ENCODE results near the gene CACNB2. TPM values are rescaled to one million over a fixed set of nuclear protein-coding genes. Genes with fewer than 3 reads are reported as not detected.
"Not testable (repeated sequence)": the region's sequence is repeated elsewhere in the genome, so short reads cannot be mapped to it uniquely, and the experiment has no call there.

CACNB2 gene
- total RNA-seq, 3 donors from 2014 or later = not detected

DNA sequence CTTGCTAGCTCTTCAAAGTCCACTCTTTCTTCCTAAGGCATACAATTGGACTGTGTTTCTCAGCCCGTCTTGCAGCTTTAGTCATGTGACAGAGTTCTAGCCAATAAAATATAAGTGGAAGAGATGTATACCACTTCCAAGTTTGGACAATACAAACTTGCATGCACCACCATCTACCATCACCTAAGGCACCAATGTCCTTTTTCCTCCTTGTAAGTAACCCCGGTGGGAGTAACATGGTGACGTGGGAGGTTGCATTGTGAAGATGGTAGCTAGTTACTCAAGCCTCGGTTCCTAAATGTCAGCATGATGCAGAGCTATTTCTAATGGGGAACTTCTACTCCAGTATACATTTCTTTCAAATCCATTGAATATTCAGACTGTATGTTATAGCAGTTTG, 5.3 kb upstream of the CACNB2 start:
- Mint-ChIP-seq H3K9me3 (no peaks in the 10 kb centered on the region), H3K4me1 (ENCODE audit: low read depth) (no peaks in the 10 kb centered on the region), H3K27me3 (ENCODE audit: low read depth) (peaks cover 21% of the 10 kb centered on the region), H3K4me3 (no peak overlapping the region), H3K36me3 (ENCODE audit: insufficient read depth) (no peaks in the 10 kb centered on the region)
- ATAC-seq = no peak
- no peak for DNase-seq

- ATAC-seq (no peak), DNase-seq (no peak)
- no peaks in the 10 kb centered on the region for H3K36me3 Mint-ChIP-seq (ENCODE audit: insufficient read depth)
- H3K4me3 Mint-ChIP-seq = no peak overlapping the region
- H3K9me3 Mint-ChIP-seq = no peaks in the 10 kb centered on the region
- H3K4me1 Mint-ChIP-seq (ENCODE audit: low read depth) = no peaks in the 10 kb centered on the region
- H3K27me3 Mint-ChIP-seq (ENCODE audit: low read depth) = peaks cover 25% of the 10 kb centered on the region
These were observed 4.0 kb upstream of the CACNB2 start for GRCh38 chr10:18136073-18136791.

GRCh38 chr10:18137111-18137510, 3.1 kb upstream of the CACNB2 start:
- ATAC-seq = no peak
- Mint-ChIP-seq H3K9me3 (no peaks in the 10 kb centered on the region), H3K4me3 (no peak overlapping the region), H3K27me3 (ENCODE audit: low read depth) (peaks cover 34% of the 10 kb centered on the region), H3K36me3 (ENCODE audit: insufficient read depth) (no peaks in the 10 kb centered on the region), H3K4me1 (ENCODE audit: low read depth) (peaks cover 2% of the 10 kb centered on the region)
- no peak for DNase-seq

GRCh38 chr10:18140957-18141845, 977 bp downstream of the CACNB2 start:
- no peak overlapping the region for H3K4me3 Mint-ChIP-seq
- H3K27me3 Mint-ChIP-seq (ENCODE audit: low read depth) = peaks cover 40% of the 10 kb centered on the region
- no peaks in the 10 kb centered on the region for H3K9me3 Mint-ChIP-seq
- H3K4me1 Mint-ChIP-seq (ENCODE audit: low read depth) = peaks cover 2% of the 10 kb centered on the region
- ATAC-seq = no peak
- no peaks in the 10 kb centered on the region for H3K36me3 Mint-ChIP-seq (ENCODE audit: insufficient read depth)
- no peak for DNase-seq

- H3K4me1 Mint-ChIP-seq (ENCODE audit: low read depth) = peaks cover 2% of the 10 kb centered on the region
- H3K9me3 Mint-ChIP-seq = no peaks in the 10 kb centered on the region
- H3K36me3 Mint-ChIP-seq (ENCODE audit: insufficient read depth) = no peaks in the 10 kb centered on the region
- ATAC-seq (no peak), DNase-seq (no peak)
- H3K4me3 Mint-ChIP-seq = no peak overlapping the region
- peaks cover 40% of the 10 kb centered on the region for H3K27me3 Mint-ChIP-seq (ENCODE audit: low read depth)
These were observed 1.9 kb downstream of the CACNB2 start for GRCh38 chr10:18142151-18142550.

GRCh38 chr10:18144396-18144795, 4.2 kb downstream of the CACNB2 start:
- no peak for ATAC-seq
- Mint-ChIP-seq H3K36me3 (ENCODE audit: insufficient read depth) (no peaks in the 10 kb centered on the region), H3K27me3 (ENCODE audit: low read depth) (peaks cover 30% of the 10 kb centered on the region), H3K4me3 (no peak overlapping the region), H3K4me1 (ENCODE audit: low read depth) (peaks cover 2% of the 10 kb centered on the region), H3K9me3 (no peaks in the 10 kb centered on the region)
- no peak for DNase-seq

- ATAC-seq (no peak), DNase-seq (no peak)
- Mint-ChIP-seq H3K36me3 (ENCODE audit: insufficient read depth) (no peaks in the 10 kb centered on the region), H3K4me3 (no peak overlapping the region), H3K27me3 (ENCODE audit: low read depth) (peaks cover 24% of the 10 kb centered on the region), H3K4me1 (ENCODE audit: low read depth) (peaks cover 2% of the 10 kb centered on the region), H3K9me3 (no peaks in the 10 kb centered on the region)
These were observed 4.7 kb downstream of the CACNB2 start for GRCh38 chr10:18144928-18145327.

DNA sequence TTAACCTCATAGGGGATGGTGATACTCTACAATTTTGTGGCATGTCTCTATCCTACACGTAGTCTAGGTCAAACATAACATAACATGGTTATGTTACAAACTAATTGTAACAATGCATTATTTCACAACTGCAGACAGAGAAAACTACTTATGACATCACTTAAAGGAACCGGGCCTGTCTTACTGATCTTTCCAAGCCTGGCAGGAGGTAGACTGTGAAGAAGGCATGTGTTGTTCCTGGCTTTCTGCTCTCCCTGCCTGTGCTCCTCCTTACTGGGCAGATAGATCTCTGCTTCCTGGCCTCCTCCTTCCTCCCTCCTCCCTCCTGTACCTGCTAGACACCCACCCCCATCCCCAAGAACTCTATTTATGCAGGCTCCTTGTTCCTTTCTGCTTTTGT, 5.4 kb downstream of the CACNB2 start:
- DNase-seq (no peak), ATAC-seq (no peak)
- Mint-ChIP-seq H3K4me1 (ENCODE audit: low read depth) (peaks cover 2% of the 10 kb centered on the region), H3K9me3 (no peaks in the 10 kb centered on the region), H3K36me3 (ENCODE audit: insufficient read depth) (no peaks in the 10 kb centered on the region), H3K4me3 (no peak overlapping the region), H3K27me3 (ENCODE audit: low read depth) (peaks cover 22% of the 10 kb centered on the region)

DNA sequence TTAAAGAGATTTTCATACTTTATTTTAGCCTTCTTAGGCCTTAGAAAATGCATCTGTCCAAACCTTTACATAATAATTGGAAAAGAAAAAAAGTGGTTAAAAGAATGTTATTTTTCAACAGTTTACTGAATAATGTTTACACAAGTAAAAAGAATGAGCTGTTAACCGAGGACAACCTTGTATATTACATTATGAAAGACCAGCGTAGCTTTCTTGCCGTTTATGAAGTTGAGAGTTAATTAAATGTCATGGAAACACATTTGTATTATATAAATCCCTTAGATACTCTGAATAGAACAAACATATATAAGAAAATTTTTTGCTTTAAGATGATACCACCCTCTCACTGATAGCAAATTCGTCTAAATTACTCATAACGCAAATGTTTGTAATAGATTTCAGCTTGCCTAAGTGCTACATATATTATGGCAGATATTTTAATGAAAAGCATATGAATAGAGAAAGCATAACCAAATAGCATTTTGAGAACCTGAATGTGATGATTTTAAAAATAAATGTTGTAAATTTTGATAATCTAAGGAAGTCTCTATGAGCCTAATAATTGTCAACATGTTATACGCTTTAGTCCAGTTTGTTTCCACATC, 9.1 kb downstream of the CACNB2 start:
- no peak for ATAC-seq
- H3K4me3 Mint-ChIP-seq = no peak overlapping the region

DNA sequence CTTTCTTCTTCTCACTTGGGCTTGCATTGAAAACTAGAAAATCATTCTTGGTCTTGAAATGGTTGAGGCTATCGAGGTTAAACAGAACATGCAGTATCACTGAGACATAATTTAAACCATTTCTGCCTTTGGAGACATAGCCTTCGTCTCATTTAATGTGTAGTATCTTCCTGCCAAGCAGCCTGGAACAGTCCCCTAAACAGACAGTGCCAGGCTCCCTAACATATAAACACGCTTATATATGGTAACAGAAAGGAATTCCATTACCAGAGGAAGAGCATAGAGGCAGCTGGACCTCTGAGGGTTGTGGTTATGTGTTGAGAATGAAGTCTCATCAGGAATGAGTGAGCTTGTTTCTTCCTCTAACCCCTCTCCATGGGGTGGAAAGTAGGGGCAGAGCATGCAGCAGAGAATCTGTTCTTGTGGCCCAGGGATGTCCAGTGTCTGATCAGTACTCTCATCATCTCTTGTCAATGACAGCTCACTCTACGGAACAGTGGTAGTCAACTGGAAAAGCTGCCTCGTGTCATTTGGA, 11.2 kb downstream of the CACNB2 start:
- no peak for ATAC-seq

More for the DNA sequence above, 9.1 kb downstream of the CACNB2 start:
- Mint-ChIP-seq H3K4me1 (ENCODE audit: low read depth) (no peaks in the 10 kb centered on the region), H3K27me3 (ENCODE audit: low read depth) (peaks cover 5% of the 10 kb centered on the region), H3K9me3 (no peaks in the 10 kb centered on the region), H3K36me3 (ENCODE audit: insufficient read depth) (no peaks in the 10 kb centered on the region)
- no peak for DNase-seq

GRCh38 chr10:18153381-18153780, 13.2 kb downstream of the CACNB2 start:
- not testable (repeated sequence) for ATAC-seq; H3K4me3 Mint-ChIP-seq; H3K9me3 Mint-ChIP-seq; DNase-seq; H3K4me1 Mint-ChIP-seq (ENCODE audit: low read depth); H3K27me3 Mint-ChIP-seq (ENCODE audit: low read depth); H3K36me3 Mint-ChIP-seq (ENCODE audit: insufficient read depth)

More for the DNA sequence above, 11.2 kb downstream of the CACNB2 start:
- H3K9me3 Mint-ChIP-seq = no peaks in the 10 kb centered on the region
- no peaks in the 10 kb centered on the region for H3K4me1 Mint-ChIP-seq (ENCODE audit: low read depth)
- H3K36me3 Mint-ChIP-seq (ENCODE audit: insufficient read depth) = no peaks in the 10 kb centered on the region
- H3K4me3 Mint-ChIP-seq = no peak overlapping the region
- no peak for DNase-seq
- H3K27me3 Mint-ChIP-seq (ENCODE audit: low read depth) = peaks cover 5% of the 10 kb centered on the region

DNA sequence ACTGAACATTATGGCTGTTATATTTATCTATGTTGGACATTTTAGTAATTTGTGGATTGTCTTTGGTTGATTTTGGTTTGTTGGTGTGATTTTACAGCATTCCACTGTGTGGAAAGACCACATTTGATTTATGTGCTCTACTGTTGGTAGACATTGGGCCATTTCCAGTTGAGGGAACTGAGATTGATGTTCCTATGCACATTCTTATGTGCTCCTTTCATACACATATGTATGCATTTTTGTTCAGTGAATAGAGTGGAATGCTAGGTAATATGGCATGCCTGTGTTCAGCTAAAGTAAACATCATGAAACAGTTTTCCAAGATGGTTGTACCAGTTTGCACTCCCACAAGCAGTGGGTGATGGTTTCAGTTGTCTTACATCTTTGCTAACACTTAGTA, 15.1 kb downstream of the CACNB2 start:
- no peak overlapping the region for H3K4me3 Mint-ChIP-seq
- H3K36me3 Mint-ChIP-seq (ENCODE audit: insufficient read depth) = no peaks in the 10 kb centered on the region
- ATAC-seq = no peak
- no peaks in the 10 kb centered on the region for H3K9me3 Mint-ChIP-seq
- H3K27me3 Mint-ChIP-seq (ENCODE audit: low read depth) = peaks cover 5% of the 10 kb centered on the region
- no peak for DNase-seq
- H3K4me1 Mint-ChIP-seq (ENCODE audit: low read depth) = no peaks in the 10 kb centered on the region

DNA sequence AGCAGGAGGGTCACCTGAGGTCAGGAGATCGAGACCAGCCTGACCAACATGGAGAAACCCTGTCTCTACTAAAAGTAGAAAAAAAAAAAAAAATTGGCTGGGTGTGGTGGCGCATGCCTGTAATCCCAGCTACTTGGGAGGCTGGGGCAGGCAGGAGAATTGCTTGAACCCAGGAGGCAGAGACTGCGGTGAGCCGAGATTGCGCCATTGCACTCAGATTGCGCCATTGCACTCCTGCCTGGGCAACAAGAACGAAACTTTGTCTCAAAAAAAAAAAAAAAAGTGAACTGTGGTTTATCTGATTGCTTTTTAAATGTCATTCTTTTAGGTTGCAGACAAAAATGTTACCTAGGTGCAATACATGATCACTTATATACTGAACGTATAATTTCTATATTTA, 16.6 kb downstream of the CACNB2 start:
- not testable (repeated sequence) for H3K4me3 Mint-ChIP-seq; H3K27me3 Mint-ChIP-seq (ENCODE audit: low read depth); H3K36me3 Mint-ChIP-seq (ENCODE audit: insufficient read depth); ATAC-seq; H3K9me3 Mint-ChIP-seq; H3K4me1 Mint-ChIP-seq (ENCODE audit: low read depth); DNase-seq

GRCh38 chr10:18157881-18158280, 17.7 kb downstream of the CACNB2 start:
- H3K4me3 Mint-ChIP-seq = no peak overlapping the region
- H3K27me3 Mint-ChIP-seq (ENCODE audit: low read depth) = no peaks in the 10 kb centered on the region
- H3K4me1 Mint-ChIP-seq (ENCODE audit: low read depth) = no peaks in the 10 kb centered on the region
- no peak for ATAC-seq
- DNase-seq = no peak
- H3K36me3 Mint-ChIP-seq (ENCODE audit: insufficient read depth) = no peaks in the 10 kb centered on the region
- no peaks in the 10 kb centered on the region for H3K9me3 Mint-ChIP-seq
